IPS-NIHi11 (cell line): ENCODE data around the gene CDH5.

ENCODE experiments used
- DNase-seq: peaks from one replicate; pipeline ENCODE4 v3.0.0; 2012; ENCODE audit warnings: mixed read lengths, low spot score

The CDH5 gene

DNA sequence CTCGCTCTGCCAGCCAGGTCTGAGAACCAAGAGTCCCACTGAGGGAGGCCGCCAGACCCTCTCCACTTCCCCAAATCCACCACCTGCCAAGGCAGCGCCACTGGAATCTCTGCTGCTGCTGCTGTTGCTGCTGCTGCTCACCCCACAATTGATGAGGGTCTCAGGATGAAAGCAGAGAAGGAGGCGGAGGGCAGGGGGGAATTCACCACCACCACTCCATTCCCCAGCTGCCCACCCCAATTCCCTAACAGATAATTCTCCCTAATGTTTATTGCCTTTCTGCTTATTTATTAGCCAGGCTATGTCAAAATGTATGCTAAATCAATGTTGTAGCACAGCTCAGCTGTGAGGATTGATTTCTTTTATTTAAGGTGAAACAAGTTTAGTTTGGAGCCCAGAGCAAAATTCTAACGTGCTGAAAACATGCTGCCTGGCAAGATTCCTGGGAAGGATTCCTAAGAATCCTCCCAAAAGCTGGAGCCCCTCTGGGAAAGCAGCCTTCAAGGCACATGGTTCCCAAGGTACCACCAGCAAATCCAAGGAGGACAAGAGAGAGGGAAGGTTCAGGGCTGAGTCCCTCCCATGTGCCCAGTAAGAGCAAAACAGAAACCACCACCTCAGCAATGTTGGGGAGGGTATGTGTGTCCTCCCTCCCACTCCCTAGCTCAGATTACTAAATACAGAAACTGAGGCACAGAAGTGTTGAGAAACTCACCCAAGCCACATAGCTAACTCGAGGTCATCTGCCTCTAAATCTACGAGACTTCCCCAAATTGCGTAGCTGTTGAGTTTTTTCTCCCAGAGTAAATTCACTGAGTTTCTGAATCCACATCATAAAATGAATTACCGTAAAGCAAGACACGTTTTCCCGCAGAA, 12.2 kb upstream of the CDH5 start:
- DNase-seq, result no peak

DNA sequence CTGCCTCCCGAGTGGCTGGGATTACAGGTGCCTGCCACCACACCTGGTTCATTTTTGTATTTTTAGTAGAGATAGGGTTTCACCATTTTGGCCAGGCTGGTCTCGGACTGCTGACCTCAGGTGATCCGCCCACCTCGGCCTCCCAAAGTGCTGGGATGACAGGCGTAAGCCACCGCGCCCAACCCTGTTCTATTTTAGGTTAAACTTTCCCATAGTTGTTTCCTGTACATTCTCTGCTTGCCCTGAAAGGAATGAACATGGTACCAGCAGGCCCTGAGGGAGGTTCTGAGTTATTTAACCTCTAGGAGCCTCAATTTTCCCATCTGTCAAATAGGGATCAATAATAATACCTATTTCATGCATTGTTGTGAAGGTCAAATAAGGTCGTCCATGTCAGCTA, 11.0 kb upstream of the CDH5 start:
- DNase-seq, result no peak

DNA sequence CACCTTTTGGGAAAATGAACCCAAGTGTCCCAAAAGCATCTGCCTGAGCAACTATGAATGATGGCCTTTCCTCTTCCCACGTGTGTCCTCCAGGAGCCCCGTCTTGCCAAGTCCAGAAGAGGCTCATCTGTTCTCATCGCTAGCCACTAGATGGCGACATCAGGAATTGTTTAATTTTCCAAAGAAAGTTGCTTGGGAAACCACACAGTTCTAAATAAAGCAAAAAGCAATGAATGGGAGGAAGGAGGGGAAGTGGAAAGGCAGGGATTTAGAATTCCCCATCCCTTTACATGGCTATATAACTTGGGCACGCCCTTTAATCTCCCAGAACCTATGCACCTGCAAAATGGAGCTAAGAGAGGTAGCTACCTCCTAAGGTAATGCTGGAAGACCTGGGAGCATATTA, 9.0 kb upstream of the CDH5 start:
- DNase-seq, result peak; percentile 84

DNA sequence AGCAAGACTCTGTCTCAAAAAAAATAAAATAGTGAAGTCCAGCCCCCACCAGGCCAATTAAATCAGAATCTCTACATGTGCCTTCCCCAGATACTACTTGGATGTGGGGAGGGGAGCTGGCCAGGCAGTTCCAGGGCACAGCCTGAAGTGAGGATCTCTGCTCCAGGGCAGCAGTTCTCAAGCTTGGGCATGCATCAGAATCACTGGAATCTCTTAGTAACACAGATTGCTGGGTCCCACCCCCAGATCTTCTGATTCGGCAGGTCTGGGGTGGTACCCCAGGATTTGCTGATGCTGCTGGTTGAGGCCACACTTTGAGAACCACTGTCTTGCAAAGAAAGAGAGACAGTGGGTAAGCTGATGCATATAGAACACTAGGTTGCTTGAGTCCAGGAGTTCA, 8.3 kb upstream of the CDH5 start:
- DNase-seq, result no peak

DNA sequence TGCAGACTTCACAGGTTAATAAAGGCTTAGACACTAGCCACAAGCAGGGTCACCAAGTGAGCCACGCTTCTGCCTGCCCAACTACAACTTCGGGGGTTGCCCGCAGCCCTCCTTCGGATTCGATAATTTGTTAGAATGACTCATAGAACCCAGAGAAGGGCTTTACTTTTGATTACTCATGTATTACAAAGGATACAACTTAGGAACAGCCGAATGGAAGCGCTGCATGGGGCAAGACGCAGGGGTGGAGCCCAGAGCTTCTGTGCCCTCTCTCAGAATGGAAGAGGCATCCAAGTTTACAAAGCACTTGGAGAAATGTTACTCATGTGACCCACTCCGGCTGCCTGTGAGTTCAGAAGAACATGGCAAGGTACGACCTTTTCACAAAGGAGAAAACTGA, 7.5 kb upstream of the CDH5 start:
- no peak for DNase-seq

DNA sequence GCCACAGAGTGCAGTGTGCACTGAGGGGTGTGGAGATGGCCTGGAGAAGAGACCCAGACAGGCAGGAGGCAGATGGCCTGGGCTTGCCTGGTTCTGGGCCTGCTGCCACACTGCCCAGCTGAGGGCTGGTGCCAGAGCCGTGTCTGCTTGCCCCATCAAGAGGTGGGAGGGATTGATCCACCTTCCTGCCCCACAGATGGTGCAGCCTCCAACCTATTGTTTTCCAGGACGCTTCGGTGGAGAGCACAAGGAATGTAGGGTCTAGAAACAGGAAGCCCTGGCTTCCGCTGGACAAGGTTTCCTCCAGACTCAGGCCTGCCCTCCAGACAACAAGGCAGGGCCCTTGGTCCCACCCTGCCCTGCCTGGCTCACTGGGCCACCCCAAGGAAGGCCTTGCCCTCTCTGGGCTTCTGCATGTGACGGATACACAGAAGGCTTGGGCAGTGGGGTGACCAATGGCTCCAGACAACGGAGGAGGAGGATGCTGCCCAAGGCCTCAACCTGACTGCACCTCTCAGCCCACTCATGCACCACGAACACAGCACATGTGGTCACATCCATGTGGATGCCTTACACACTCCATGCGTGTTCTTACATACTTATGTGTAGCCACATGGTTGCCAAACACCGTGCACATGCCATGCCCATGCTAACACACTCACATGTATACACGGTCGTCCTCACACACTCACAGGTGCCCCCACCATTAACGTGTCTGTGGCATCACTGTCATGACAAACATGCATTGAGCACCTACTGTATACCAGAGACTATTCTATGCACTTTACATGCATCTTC, 6.5 kb upstream of the CDH5 start:
- DNase-seq, result no peak

DNA sequence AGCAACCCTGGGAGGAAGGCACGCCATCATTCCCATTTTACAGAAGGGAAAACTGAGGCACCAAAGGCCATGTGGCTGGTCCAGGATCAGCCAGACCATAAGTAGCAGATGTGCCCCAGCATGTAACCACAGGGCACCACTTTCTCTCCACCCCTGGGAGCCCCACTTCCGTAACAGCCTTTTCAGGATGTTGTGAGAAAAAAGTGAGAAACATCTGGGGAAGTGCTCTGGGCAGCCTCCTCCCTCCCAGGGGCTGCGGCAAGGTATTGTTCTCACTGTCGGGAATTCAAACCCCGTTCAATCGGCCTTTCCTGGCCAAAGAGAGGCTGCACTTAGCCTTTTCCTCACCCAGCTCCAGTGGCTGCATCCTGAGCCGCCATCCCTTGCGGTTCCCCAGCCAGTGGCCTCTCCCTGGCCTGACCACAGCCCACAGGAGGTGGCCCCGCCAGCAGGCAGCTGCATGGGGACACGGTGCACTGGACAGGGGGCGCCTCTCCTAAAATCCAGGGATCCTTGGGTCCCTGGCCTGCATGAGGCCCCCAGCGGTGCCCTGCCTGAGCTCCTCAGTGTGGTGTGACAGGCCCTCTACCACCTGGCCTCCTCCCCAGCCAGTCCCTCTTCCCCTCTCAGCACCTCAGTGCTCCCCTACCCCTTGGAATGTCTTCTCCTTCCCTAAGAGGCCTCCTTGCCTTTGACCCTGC, 5.7 kb upstream of the CDH5 start:
- DNase-seq, result no peak

DNA sequence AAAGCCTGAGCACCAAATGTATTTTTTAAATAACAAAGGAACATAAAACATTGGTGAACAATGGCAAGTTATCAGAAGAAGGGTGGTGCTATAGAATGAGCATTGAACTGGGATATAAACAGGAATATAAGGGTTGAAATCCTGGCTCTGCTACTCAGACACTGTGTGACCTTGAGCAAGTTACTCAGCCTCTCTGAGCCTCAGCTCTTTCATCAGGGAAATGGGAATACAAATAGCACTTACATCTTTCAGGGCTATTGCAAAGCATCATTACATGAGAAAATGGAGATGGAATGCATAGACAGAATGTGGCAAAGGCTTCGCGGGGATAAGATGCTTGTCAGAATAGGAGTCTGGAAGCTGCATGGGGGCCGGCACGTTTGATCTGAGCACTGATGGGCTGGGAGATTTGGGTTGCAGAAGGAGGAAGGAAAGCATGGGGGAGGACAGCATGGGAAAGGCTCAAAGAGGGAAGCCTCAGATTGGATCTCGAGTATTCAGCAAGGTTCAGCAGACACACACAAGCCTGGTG, 4.8 kb upstream of the CDH5 start:
- DNase-seq, result no peak

DNA sequence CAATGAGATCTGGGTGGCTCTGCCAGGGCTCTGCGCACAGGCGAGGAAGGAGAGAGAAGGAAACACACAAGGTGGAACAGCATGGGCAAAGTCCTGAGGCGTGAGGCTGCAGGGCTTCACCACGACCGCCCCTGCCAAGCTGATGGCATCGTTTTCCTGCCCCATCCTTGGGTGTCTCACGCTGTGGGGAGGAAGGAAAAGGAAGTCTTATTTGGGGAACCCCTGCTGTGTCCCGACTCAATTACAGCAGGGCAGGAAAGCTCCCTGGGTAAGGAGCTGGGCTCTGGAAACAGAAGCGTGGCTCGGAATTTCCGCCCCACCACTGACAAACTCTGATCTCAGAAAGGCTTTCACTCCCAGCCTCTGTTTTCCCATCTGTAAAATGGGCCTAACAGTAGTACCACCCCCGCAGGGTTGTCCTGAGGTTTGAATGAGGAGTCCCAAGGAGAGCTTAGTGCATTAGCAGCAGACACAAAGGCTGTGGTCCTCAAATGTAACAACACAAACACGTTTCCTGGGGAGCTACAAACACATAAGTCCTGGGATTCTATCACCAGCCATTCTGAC, 3.2 kb upstream of the CDH5 start:
- no peak for DNase-seq

DNA sequence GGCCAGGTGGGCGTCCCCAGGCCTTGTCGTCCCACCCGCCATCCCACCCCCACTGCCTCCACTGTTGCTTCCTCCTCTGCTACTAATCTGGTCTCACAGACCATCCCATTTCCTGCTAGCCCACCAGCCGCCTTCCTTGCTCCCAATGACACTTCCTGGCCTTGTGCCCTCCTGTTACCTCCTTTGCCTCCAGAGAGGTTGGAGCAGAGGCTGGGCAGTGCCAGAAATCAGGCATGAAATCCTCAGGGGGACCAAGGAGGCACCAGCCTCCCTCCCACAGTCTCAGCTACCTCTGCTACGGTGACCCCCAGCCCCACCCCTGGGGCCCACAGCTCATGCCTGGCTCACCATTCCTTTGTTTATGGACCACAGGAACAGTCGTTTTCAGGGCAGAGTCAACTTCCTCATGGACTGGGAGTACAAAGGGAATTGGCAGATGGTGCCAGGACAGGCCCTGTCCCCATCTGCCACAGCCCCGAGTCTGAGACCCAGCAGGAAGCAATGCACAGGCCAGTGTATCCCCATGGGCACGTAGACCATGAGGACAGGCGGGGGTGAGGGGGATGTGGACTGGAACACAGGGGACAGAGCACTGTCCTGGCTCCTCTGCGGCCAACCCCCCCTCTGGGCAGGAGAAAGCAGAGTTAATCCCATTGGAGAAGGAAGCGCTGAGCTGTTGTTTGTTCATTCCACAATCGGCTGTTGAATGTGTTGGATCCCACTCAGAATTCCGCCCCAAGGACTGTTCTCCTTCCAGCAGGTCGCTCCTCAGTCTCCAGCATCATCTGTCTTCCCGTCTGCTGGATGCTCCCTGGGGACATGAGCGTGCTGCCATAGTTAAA, 2.2 kb upstream of the CDH5 start:
- DNase-seq, result no peak

DNA sequence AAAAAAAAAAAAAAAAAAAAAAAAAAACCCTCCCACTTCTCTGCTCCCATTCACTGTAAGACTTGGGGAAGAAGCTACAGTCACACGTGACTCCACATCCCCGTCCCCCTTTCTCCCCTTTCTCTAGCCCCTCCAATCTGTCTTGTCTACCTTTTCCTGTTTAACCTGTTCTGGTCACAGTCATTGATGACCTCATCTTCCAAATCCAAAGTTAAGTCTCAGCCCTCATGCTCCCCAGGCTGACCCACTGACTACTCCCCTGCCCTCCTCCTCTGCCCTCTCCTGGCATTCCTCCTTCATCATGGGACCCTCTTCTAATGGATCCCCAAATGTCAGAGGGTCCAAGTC, 1.6 kb upstream of the CDH5 start:
- DNase-seq, result no peak

DNA sequence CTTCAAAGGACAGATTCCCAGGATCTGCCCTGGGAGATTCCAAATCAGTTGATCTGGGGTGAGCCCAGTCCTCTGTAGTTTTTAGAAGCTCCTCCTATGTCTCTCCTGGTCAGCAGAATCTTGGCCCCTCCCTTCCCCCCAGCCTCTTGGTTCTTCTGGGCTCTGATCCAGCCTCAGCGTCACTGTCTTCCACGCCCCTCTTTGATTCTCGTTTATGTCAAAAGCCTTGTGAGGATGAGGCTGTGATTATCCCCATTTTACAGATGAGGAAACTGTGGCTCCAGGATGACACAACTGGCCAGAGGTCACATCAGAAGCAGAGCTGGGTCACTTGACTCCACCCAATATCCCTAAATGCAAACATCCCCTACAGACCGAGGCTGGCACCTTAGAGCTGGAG, 840 bp upstream of the CDH5 start:
- DNase-seq, result no peak

DNA sequence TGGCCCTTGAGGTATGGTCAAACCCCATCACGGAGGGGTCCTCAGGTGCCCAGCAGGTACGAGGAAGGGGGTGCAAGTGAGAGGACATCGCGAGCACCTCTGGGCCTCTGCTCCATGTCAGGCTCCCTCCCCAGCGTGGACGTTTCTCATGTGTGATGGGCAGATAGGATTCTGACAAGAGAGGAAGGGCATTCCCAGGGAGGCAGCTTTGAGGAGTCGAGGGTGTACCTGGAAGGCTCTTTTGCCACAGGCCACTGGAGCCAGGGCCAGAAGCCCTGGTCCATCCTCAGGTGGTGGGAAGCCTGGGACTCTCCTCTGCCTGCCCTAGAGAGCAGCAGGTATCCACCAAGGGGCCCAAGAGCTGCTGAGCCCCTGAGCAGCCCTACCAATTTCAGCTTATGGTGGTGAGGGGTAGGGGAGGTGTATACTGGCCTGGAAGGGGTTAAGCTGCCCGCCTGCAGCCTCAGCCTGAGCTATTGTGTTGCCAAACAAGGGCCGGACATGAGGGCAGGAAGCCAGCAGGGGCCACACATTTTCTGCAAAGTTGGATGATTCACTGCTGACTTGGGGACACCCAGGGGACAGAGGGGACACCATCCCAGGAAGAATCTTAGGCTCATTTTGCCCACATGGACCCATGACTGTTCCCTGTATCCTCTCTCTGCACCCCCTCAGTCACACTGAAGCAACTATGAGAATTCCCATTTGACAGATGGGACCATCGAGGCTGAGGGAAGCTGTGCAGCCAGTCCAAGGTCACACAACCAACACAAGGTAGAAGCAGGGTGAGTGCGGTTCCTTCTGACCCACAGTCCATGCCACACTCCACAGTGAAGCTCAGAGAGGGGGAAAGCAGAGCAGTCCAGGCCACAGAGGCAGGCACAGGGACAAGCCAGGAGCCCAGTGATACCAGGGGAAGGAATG, 1.7 kb downstream of the CDH5 start:
- DNase-seq, result peak; percentile 71

DNA sequence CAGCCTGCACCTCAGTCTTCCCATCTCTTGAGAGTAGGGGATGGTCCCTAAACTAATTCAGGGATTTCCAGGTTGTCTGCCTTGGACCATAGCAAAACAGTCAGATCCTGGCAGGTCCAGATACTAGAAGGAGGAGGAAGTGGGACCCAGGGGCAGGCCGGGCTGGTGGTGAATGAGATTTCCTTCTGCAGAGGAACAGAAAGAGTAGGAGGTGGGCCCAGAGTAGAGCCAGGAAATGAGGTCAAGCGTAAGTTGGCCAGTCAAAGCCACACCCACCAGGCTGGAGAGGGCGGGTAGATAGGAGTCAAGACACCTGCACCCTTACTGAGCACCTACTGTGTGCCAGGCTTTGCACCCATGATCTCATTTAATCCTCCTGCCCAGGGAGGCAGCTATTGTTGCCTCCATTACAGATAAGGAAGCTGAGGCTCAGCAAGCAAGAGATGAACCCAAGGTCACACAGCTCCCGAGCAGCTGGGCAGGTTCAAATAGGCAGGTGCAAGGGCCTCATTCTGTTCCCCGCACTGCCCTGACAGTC, 2.6 kb downstream of the CDH5 start:
- DNase-seq, result no peak

DNA sequence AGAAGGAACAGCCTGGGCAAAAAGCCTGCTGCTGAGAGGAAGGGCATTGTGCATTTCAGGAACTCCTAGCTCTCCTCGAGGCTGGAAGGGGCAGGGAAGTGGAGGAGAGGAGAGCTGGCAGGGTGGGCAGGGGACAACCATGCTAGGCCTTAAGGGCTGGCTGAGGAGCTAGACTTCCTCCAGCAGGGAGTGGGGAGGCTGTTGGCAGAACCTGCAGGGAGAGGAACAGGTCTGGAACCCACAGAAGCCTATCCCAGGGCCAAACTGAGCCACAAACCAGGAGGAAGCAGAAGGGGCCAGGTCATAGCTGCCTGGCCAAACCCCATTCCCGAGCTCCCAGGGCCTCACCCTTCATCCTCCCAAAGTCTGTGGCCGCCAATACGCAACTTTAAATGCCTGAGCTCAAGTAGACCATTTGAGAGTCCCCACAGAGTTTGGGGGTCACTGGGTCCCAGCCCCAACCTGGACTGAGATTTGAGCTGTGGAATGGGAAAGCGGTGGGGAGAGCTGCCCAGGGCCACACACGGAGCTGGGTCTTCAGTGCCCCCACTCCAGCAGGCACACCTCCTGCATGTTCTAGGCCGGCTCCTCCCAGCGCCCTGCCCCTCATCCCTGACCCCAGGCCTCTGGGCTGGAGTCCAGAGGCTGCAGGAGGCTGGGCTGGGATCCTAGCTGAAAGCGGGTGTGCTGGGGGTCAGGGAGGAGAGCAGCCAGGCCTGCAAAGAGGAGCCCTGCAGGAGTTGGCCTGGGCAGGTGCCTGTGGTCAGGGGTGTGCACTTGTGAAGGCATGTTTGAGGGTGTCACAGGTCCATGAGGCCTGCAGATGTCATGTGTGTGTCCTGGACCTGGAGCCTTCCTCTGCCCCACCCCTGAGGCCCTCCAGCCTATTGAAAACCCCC, 4.5 kb downstream of the CDH5 start:
- DNase-seq, result no peak

DNA sequence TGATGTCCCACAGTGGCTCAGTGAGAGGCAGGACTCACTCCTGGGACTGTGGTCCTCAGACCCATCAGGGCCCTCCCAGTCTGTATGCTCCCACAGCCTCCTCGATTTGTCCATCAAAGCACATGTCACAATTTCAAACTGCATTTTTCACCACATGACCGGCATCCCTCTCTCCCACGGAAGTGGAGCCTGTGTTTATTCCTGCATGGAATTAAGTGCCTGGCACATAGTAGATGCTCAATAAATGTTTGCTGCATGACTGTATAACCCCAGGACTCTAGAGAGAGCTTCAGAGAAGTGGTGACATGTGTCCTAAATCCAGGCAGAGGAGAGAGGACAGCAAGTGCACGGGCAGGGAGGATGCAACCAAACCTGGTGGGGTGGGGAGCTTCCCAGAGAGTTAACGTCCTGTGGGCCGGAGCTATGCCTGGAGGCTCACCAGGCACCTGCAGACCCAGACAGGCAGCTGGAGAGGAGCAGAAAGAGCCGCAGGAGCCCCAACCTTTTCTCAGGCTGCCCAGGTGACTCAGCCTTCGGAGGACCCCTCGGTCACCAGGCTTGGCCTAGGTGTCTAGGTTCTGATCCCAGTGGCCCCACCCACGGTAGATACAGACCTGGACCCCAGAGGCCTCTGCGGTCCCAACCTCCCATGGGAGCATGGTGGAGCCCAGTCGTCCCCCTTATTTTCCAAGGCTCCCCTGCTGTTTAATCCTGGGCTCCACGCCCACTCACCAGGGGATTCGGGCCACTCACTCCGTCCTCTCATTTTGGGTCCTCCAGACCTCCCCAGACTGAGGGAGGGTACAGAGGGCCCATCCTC, 5.8 kb downstream of the CDH5 start:
- no peak for DNase-seq

DNA sequence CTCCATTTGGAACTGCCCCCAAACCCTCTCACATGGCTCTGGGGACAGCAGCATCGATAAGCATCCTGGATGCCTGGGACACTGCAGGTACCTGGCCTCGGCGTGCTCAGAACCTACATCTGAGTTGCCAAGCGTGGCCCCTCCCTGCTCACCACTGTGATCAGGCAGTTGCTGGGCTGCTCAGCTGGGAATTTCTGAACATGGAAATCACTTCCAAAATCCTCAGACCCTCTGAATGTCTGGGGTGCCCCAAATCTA, 6.3 kb downstream of the CDH5 start:
- no peak for DNase-seq

DNA sequence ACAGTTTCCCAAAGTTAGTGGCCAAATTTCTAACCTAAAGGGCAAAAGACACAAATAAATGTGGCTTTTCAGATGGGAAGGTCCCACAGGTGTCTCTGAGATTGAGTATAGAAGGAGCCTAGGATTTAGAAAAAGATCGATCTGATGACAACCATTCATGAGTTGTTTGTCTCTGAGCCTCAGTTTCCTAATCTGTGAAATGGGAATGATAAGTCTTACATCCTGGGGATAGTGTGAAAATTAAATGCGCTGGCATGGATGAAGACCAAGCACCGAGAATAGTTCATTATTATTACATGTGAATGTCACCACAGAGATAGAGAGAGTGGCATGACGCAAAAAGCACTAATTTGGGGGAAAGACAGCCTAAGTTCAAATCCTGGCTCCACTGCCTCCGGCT, 7.2 kb downstream of the CDH5 start:
- DNase-seq, result no peak
